DMS53 treated with DMSO at 0.1 percent for 48 hours (cell line): ENCODE results near the gene ROR1.
"Not testable (repeated sequence)": the region's sequence is repeated elsewhere in the genome, so short reads cannot be mapped to it uniquely, and the experiment has no call there.

Source experiments
- DNase-seq: peaks from one replicate; lab custom pipeline; 2025; ENCODE audit not compliant: unreplicated experiment; lab: John Stamatoyannopoulos, UW

ROR1 gene

DNA sequence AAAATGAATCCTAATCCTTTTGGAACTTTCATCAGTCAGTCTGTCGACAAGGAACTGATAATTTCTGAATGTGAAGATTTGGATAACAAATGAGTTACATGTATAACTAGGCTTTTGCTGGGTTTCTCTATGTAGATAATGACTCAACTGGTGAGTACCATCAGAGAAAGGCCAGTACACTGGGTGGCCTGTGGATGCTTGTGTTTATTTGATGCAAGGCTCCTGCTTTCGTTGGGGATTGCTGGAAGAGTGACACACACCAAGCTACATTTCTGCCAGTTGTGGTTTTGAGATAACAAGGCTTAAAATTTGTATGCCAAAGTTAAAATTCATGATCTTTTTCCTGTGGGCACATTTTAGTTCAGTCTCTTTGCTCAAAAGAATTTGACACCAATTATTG is 314.0 kb downstream of the ROR1 start:
- no peak for DNase-seq

GRCh38 chr1:64090436-64090835 is 316.6 kb downstream of the ROR1 start:
- DNase-seq = no peak

- DNase-seq = no peak
These were observed 319.1 kb downstream of the ROR1 start for GRCh38 chr1:64092851-64093371.

DNA sequence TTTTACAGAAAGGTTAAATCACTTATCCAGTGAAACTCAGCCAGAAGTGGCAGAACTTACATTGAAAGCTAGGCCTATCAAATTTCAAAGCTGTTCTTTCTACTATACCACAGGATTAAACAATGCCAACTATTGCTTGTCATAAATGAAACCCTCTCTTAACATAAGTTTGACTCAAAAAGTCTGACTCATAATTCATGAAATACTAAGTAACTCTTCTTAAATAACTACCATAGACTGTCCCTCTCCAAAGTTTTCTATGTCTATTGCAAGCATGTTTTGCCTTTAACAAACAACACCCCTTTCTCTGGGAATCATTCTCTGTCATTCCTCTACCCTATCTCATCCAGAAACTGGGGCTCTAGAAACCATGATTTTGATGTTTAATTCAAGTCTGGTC is 320.1 kb downstream of the ROR1 start:
- DNase-seq = no peak

- no peak for DNase-seq
These were observed 322.0 kb downstream of the ROR1 start for GRCh38 chr1:64095832-64096231.

- DNase-seq = no peak
These were observed 324.0 kb downstream of the ROR1 start for GRCh38 chr1:64097859-64098258.

- DNase-seq = no peak
These were observed 324.6 kb downstream of the ROR1 start for GRCh38 chr1:64098436-64098835.

- DNase-seq = peak; percentile 97
These were observed 325.2 kb downstream of the ROR1 start for GRCh38 chr1:64098846-64099582.

DNA sequence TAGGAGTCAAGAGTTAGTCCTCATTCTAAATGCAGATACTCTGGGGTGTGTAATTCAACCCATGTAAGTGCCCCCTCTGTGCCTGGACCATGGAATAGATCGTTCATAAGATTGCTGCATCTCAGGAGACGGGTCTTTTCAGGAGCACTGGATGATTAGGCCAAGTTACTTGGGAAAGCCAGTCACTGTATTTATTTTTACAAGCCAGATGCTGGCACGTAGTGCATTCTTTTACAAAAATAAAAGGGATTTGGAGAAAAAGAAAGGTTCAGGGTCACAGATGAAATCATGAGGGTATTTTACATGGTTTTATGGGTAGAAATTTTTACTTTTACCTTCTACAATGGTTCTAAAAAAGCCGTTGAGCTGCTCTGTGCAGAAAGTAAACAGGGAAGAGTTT is 327.0 kb downstream of the ROR1 start:
- DNase-seq = no peak

GRCh38 chr1:64104585-64104984 is 330.8 kb downstream of the ROR1 start:
- not testable (repeated sequence) for DNase-seq

DNA sequence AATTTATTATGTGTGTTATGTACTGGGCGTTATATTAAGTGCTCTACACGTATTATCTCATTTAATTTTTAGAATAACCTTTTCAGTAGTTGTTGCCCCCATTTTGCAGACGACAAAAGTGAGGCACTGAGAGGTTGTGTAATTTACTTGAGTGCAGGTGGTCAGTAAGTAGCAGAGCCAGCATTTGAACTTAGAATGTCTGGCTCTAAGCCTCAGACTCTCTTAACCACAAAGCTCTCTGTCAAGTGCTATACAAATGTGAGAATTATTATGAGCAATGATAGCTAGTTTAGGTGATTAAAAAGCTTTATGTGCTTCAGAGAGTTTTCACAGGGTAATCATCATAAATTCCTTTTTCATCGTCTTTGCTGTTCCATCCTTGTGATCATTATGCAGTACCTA is 333.3 kb downstream of the ROR1 start:
- no peak for DNase-seq

DNA sequence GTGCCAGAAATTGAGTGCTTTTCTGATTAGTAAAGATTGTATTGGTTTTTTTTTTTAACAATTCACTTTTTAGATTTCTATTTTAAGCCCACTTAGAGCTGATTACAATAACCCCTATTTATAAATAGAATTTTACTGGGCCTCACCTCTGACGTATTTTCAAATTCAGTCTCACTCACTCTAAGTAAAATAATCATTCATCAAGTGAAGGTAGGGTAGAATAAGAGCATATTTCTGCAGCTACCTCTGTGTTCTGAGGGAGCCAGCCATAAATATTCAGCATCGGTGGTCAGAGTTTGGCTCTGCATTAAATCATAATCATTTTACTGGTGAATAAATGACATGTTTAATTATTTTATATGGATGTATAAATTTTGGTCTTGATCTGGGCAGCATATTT is 333.8 kb downstream of the ROR1 start:
- DNase-seq = no peak

- no peak for DNase-seq
These were observed 337.3 kb downstream of the ROR1 start for GRCh38 chr1:64110924-64111777.

- DNase-seq = no peak
These were observed 338.0 kb downstream of the ROR1 start for GRCh38 chr1:64111787-64112186.

DNA sequence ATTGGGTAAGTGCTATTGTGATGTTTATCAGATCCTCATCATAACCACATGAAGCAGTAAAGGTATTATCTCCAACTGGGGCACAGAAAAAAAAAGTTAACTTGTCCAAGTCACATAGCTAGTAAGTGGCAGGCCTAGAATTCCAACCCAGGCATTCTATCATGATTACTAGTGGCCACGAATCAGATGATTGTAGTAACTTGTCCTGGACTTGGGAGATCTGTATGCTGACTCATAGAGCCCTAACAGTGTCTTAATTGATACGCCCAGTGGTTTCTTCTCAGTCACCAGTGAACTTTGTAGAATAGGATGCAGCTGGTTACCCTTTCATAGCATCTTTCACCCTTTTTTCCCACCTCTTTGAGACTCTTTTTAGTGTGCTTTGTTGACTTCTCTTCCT is 338.5 kb downstream of the ROR1 start:
- DNase-seq = no peak

GRCh38 chr1:64114012-64114525 is 340.3 kb downstream of the ROR1 start:
- DNase-seq = no peak

DNA sequence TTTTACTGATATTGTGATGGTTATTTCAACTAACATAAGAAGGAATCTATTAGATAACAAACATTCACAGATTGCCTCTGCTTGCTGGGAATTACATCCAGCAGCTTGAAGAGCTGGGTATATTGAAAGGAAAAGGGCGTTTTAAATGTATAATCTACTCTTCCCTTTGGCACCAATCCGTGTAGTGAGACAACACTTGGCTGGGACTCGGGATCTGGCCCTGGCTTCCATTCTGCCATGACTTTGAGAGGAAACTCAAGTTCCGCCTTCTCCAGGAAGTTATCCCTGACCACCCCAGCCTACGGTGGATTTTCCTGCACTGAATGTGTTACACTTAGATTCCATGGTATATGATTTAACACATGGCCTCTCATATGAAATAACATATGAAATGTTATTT is 342.7 kb downstream of the ROR1 start:
- no peak for DNase-seq

DNA sequence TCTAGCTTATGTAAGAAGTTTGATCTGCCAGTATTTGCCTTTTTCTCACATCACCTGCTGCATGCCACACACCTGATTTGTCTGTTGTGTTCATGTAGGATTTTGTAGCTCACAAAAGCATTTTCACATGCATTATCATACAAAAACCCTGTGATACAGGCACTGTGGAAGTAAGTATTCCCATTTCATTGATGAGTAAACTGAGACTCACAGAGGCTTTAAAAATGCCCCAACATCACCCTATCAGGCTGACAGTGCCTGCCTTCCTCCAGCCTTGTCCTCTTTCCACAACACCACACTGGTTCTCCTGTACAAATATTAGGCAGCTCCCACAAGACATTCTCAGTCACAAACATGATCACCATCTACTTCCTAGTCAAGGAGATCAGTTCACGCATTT is 343.7 kb downstream of the ROR1 start:
- no peak for DNase-seq

- peak; percentile 13 for DNase-seq
These were observed 348.1 kb downstream of the ROR1 start for GRCh38 chr1:64121766-64122385.

DNA sequence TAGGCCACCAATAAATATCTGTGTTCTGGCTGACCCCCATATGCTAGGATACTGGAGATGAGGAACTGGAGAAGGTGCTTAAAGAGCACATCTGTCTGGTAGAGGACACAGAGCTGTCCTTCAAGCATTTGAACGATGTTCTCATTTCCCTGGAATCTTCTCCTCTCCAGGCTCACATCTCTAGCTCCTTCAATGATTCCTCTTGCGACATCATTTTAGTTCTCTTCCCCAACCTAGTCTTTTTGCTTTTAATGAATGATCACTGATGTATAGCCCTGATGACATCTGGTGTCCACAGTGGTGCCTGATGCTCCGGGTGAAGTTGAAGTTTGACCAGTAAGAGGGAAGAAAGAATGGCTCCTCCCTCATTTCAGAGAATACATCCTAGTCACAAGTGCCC is 348.8 kb downstream of the ROR1 start:
- no peak for DNase-seq

DNA sequence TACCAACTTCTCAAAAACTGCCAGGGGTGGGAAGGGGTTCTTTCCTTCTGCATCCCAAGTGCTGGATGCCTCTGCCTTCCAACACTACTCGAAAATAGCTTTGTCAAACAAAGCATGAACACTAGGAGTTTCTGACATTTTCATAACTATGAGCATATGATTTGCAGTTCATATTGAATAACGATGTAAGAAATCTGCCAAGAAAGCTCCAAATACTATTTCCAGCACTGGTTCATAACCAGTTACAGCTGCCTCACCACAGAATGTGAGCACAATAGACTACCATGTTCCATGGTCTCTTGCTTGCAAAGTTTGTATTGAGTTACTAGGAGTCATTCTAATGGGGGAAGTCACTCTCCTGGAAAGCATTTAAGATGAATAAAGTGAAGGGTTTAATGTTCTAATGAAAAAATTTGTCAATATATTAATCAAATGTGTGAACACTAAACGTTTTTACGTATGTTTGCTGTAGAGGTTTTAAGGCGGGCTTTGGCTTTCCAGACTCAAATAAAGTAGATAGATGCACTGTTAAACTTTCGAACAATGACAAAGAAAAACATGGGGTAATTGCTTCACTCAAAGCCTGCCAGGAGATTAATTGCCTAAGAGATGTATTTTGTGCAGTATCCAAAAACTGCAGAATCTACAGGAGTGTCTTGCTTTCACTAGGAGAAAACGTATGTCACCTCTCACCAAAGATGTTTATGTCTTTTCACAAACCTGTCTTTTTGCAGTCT is 351.1 kb downstream of the ROR1 start:
- DNase-seq = no peak
